Activated CD8-positive, alpha-beta T cell treated with anti-CD3 and anti-CD28 coated beads, Interleukin-2, amount 10 ng/mL, durations not matched to agents 7 days and 5 days (primary cell): ENCODE results near the gene HMGCL. TPM values are rescaled to one million over a fixed set of nuclear protein-coding genes. Genes with fewer than 3 reads are reported as not detected.
A peak's percentile ranks its signal among the peaks of the same experiment; 100 is the strongest.
"Not testable (repeated sequence)": the region's sequence is repeated elsewhere in the genome, so short reads cannot be mapped to it uniquely, and the experiment has no call there.

Source experiments
- ATAC-seq: fragments of 150-1000 bp; cut with Tn5 transposase; one replicate; pipeline ENCODE4 v1.10.0; 2021; ENCODE audit warnings: moderate library complexity
- CTCF ChIA-PET: fragments of 350-600 bp; sonication (Branson Sonifier 250); formaldehyde crosslinking; loops from one replicate; lab custom pipeline; 2021; ENCODE audit warnings: antibody characterized with exemption; lab: Charles Lee
- POLR2A ChIA-PET: fragments of 350-600 bp; sonication (Branson Sonifier 250); formaldehyde crosslinking; loops from one replicate; lab custom pipeline; 2021; ENCODE audit warnings: antibody characterized with exemption; lab: Charles Lee
- DNase-seq: peaks from one replicate; pipeline ENCODE4 v3.0.0-alpha.2; 2020
- H3K27ac Mint-ChIP-seq: one replicate; pipeline ENCODE4 v1.8.0; 2021; ENCODE audit warnings: mild to moderate bottlenecking, mixed read lengths
- H3K27me3 Mint-ChIP-seq: one replicate; pipeline ENCODE4 v1.8.0; 2021; ENCODE audit warnings: low read depth, mixed read lengths
- H3K36me3 Mint-ChIP-seq: one replicate; pipeline ENCODE4 v1.8.0; 2021; ENCODE audit warnings: low read depth, mixed read lengths
- H3K4me1 Mint-ChIP-seq: one replicate; pipeline ENCODE4 v1.8.0; 2021; ENCODE audit warnings: low read depth, mixed read lengths
- H3K4me3 Mint-ChIP-seq: one replicate; pipeline ENCODE4 v1.8.0; 2021; ENCODE audit warnings: mild to moderate bottlenecking, mixed read lengths
- H3K9me3 Mint-ChIP-seq: one replicate; pipeline ENCODE4 v1.8.0; 2022; ENCODE audit warnings: mixed read lengths; ENCODE audit not compliant: insufficient read depth
- total RNA-seq, 2 experiments: library from RNA; stranded (reverse); gene quantifications; one replicate each; pipeline ENCODE4 v1.2.3, GENCODE V29; 2021

Gene HMGCL
- total RNA-seq, 2 experiments from 2014 or later, result 24.9 to 27.1 TPM

- no peaks in the 10 kb centered on the region for H3K27me3 Mint-ChIP-seq
- POLR2A ChIA-PET, result interaction anchor here (2.6 kb wide), 1 partner anchor 19 kb away, joined by 10 read pairs; the partner anchor contains the start of gene PITHD1
- no peak overlapping the region for H3K27ac Mint-ChIP-seq
- peaks cover 32% of the 10 kb centered on the region for H3K36me3 Mint-ChIP-seq
- peaks cover 28% of the 10 kb centered on the region for H3K4me1 Mint-ChIP-seq
- no peak overlapping the region for H3K4me3 Mint-ChIP-seq
- no peak for ATAC-seq
- no peak for DNase-seq
- CTCF ChIA-PET, result interaction anchor here (1.3 to 6.7 kb wide), 5 partner anchors 10 to 119 kb away, joined by 3 to 53 read pairs (median 7); no protein-coding TSS in a partner anchor
- no peaks in the 10 kb centered on the region for H3K9me3 Mint-ChIP-seq
Observed at GRCh38 chr1:23797478-23798448, 27.5 kb downstream of the HMGCL start.

GRCh38 chr1:23796466-23797271 is 28.6 kb downstream of the HMGCL start:
- Mint-ChIP-seq H3K4me3 (no peak overlapping the region), H3K9me3 (no peaks in the 10 kb centered on the region), H3K27ac (no peak overlapping the region), H3K4me1 (peaks cover 33% of the 10 kb centered on the region), H3K36me3 (peaks cover 29% of the 10 kb centered on the region), H3K27me3 (no peaks in the 10 kb centered on the region)
- no peak for DNase-seq
- ChIA-PET CTCF (interaction anchor here (1.3 to 6.1 kb wide), 2 partner anchors 13 to 114 kb away, joined by 3 to 53 read pairs; no protein-coding TSS in a partner anchor), POLR2A (interaction anchor here (2.6 kb wide), 1 partner anchor 18 kb away, joined by 10 read pairs; the partner anchor contains the start of gene PITHD1)
- no peak for ATAC-seq

GRCh38 chr1:23795676-23796465 is 29.4 kb downstream of the HMGCL start:
- Mint-ChIP-seq H3K9me3 (no peaks in the 10 kb centered on the region), H3K36me3 (peaks cover 34% of the 10 kb centered on the region), H3K27ac (peak overlapping the region; percentile 43), H3K4me3 (no peak overlapping the region), H3K27me3 (no peaks in the 10 kb centered on the region), H3K4me1 (peaks cover 36% of the 10 kb centered on the region)
- DNase-seq, result no peak
- CTCF ChIA-PET, result no interaction called here
- POLR2A ChIA-PET, result interaction anchor here (1.3 to 2.6 kb wide), 2 partner anchors 12 to 18 kb away, joined by 4 to 10 read pairs; partner anchors contain the start of gene PITHD1
- no peak for ATAC-seq

- H3K27ac Mint-ChIP-seq, result peak overlapping the region; percentile 49
Observed at GRCh38 chr1:23794732-23795182, 30.5 kb downstream of the HMGCL start.

GRCh38 chr1:23793861-23794731 is 31.1 kb downstream of the HMGCL start:
- Mint-ChIP-seq H3K9me3 (no peaks in the 10 kb centered on the region), H3K36me3 (peaks cover 39% of the 10 kb centered on the region), H3K27me3 (no peaks in the 10 kb centered on the region), H3K27ac (no peak overlapping the region), H3K4me1 (peaks cover 41% of the 10 kb centered on the region), H3K4me3 (no peak overlapping the region)
- no peak for DNase-seq
- no peak for ATAC-seq
- ChIA-PET POLR2A (interaction anchor here (1.1 to 1.2 kb wide), 2 partner anchors 14 to 186 kb away, joined by 3 to 5 read pairs; partner anchors contain the start of gene SRSF10), CTCF (interaction anchor here (1.7 kb wide), 1 partner anchor 16 kb away, joined by 8 read pairs; no protein-coding TSS in a partner anchor)

More at GRCh38 chr1:23794732-23795182, 30.5 kb downstream of the HMGCL start:
- not testable (repeated sequence) for DNase-seq, ATAC-seq, H3K4me3 Mint-ChIP-seq, H3K9me3 Mint-ChIP-seq, H3K27me3 Mint-ChIP-seq
- POLR2A ChIA-PET, result interaction anchor here (1.3 kb wide), 1 partner anchor 13 kb away, joined by 4 read pairs; no protein-coding TSS in a partner anchor
- peaks cover 36% of the 10 kb centered on the region for H3K36me3 Mint-ChIP-seq
- H3K4me1 Mint-ChIP-seq, result peaks cover 43% of the 10 kb centered on the region
- CTCF ChIA-PET, result interaction anchor here (1.7 kb wide), 1 partner anchor 16 kb away, joined by 8 read pairs; no protein-coding TSS in a partner anchor

GRCh38 chr1:23793018-23793781 is 32.0 kb downstream of the HMGCL start:
- ATAC-seq, result peak; percentile 20
- no peak overlapping the region for H3K27ac Mint-ChIP-seq
- peaks cover 34% of the 10 kb centered on the region for H3K4me1 Mint-ChIP-seq
- no peaks in the 10 kb centered on the region for H3K9me3 Mint-ChIP-seq
- peak overlapping the region; percentile 18 for H3K4me3 Mint-ChIP-seq
- peaks cover 44% of the 10 kb centered on the region for H3K36me3 Mint-ChIP-seq
- H3K27me3 Mint-ChIP-seq, result no peaks in the 10 kb centered on the region
- CTCF ChIA-PET, result interaction anchor here (1.7 kb wide), 1 partner anchor 17 kb away, joined by 8 read pairs; no protein-coding TSS in a partner anchor
- POLR2A ChIA-PET, result interaction anchor here (0.7 to 1.2 kb wide), 3 partner anchors 9 to 187 kb away, joined by 3 to 5 read pairs (median 3); partner anchors contain the start of gene SRSF10
- DNase-seq, result peak; percentile 59

GRCh38 chr1:23792151-23792945 is 32.9 kb downstream of the HMGCL start:
- Mint-ChIP-seq H3K9me3 (no peaks in the 10 kb centered on the region), H3K27me3 (no peaks in the 10 kb centered on the region), H3K4me3 (peak overlapping the region; percentile 95), H3K36me3 (peaks cover 46% of the 10 kb centered on the region), H3K4me1 (peaks cover 36% of the 10 kb centered on the region), H3K27ac (peak overlapping the region; percentile 97)
- ChIA-PET POLR2A (interaction anchor here (0.7 to 4.0 kb wide), 6 partner anchors 9 to 167 kb away, joined by 3 to 33 read pairs (median 8); partner anchors contain the start of genes GALE, PITHD1 and PNRC2), CTCF (interaction anchor here (0.9 to 2.1 kb wide), 5 partner anchors 12 to 124 kb away, joined by 3 to 10 read pairs (median 5); no protein-coding TSS in a partner anchor)
- ATAC-seq (no peak), DNase-seq (no peak)

GRCh38 chr1:23791516-23792047 is 33.6 kb downstream of the HMGCL start:
- Mint-ChIP-seq H3K9me3 (no peaks in the 10 kb centered on the region), H3K27ac (peak overlapping the region; percentile 97), H3K27me3 (no peaks in the 10 kb centered on the region), H3K4me3 (peak overlapping the region; percentile 95), H3K36me3 (peaks cover 47% of the 10 kb centered on the region), H3K4me1 (peaks cover 36% of the 10 kb centered on the region)
- ATAC-seq, result peak; percentile 36
- DNase-seq, result peak; percentile 54
- ChIA-PET POLR2A (interaction anchor here (1.5 to 4.0 kb wide), 4 partner anchors 10 to 168 kb away, joined by 4 to 33 read pairs (median 18); partner anchors contain the start of genes GALE, PITHD1 and PNRC2), CTCF (interaction anchor here (0.9 to 2.4 kb wide), 6 partner anchors 11 to 125 kb away, joined by 3 to 10 read pairs (median 6); no protein-coding TSS in a partner anchor)
